ENCODE data around the gene PRSS23.

The PRSS23 gene

DNA sequence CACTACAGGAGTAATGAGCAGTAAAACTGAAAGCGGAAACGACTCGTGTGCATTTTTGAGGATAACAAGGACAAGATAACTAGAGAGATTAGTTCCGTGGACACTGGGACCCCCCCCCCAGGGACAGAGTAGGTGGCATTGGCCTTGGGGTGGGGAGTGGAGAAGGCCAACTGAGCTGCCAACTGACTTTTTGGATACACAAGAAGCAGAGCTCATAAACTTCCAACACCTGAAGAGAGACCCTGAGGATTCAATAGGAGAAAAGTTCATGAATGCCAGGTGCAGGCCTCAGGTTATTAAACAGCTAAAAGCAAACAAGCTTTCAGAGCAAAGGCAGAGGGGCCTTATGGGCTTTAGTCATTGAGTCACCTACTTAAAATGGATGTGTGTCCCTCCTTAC, 17.6 kb upstream of the PRSS23 start:
- TF ChIP-seq, protein P1, sequence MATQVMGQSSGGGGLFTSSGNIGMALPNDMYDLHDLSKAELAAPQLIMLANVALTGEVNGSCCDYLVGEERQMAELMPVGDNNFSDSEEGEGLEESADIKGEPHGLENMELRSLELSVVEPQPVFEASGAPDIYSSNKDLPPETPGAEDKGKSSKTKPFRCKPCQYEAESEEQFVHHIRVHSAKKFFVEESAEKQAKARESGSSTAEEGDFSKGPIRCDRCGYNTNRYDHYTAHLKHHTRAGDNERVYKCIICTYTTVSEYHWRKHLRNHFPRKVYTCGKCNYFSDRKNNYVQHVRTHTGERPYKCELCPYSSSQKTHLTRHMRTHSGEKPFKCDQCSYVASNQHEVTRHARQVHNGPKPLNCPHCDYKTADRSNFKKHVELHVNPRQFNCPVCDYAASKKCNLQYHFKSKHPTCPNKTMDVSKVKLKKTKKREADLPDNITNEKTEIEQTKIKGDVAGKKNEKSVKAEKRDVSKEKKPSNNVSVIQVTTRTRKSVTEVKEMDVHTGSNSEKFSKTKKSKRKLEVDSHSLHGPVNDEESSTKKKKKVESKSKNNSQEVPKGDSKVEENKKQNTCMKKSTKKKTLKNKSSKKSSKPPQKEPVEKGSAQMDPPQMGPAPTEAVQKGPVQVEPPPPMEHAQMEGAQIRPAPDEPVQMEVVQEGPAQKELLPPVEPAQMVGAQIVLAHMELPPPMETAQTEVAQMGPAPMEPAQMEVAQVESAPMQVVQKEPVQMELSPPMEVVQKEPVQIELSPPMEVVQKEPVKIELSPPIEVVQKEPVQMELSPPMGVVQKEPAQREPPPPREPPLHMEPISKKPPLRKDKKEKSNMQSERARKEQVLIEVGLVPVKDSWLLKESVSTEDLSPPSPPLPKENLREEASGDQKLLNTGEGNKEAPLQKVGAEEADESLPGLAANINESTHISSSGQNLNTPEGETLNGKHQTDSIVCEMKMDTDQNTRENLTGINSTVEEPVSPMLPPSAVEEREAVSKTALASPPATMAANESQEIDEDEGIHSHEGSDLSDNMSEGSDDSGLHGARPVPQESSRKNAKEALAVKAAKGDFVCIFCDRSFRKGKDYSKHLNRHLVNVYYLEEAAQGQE (IDR thresholded peaks at IDR 0.05; ENCODE audit: insufficient read depth in 1 of 2, low read depth in 2 of 2, low read length in 2 of 2) = no peak
- TF ChIP-seq FOXP2 (optimal IDR thresholded peaks at IDR 0.05; ENCODE audit: borderline replicate concordance, extremely low read depth, extremely low read length, insufficient read depth) = no peak
- TF ChIP-seq TAF1 (IDR thresholded peaks at IDR 0.05; ENCODE audit: borderline replicate concordance, insufficient read depth, low read length) = no peak
- TF ChIP-seq SIN3A (IDR thresholded peaks at IDR 0.05; ENCODE audit: borderline replicate concordance, insufficient read depth, low read length) = no peak
- TF ChIP-seq POLR2AphosphoS5 (IDR thresholded peaks at IDR 0.05; ENCODE audit: low read depth, low read length) = no peak

DNA sequence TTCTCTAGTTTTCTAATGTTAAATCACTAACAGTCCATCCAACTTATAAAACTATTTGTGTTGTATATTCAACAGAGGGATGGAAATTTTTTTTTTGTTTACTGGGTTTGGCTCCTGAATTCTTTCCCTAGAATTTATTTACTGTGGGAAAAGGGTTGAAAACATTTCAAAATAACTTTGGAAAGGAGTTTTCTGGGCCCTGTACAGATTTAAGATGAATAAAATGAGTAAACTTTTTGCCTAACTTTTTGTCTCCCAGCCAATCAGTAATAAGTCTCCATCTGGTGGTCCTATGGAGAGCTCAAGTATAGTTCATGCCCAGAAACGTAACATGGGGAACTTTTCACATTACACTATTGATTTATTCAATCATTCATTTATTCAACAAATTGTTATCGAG, 16.7 kb upstream of the PRSS23 start:
- no peak for TF ChIP-seq SIN3A (IDR thresholded peaks at IDR 0.05; ENCODE audit: borderline replicate concordance, insufficient read depth, low read length)
- TF ChIP-seq, protein P1 (IDR thresholded peaks at IDR 0.05; ENCODE audit: insufficient read depth in 1 of 2, low read depth in 2 of 2, low read length in 2 of 2) = no peak
- TF ChIP-seq POLR2AphosphoS5 (IDR thresholded peaks at IDR 0.05; ENCODE audit: low read depth, low read length) = no peak

DNA sequence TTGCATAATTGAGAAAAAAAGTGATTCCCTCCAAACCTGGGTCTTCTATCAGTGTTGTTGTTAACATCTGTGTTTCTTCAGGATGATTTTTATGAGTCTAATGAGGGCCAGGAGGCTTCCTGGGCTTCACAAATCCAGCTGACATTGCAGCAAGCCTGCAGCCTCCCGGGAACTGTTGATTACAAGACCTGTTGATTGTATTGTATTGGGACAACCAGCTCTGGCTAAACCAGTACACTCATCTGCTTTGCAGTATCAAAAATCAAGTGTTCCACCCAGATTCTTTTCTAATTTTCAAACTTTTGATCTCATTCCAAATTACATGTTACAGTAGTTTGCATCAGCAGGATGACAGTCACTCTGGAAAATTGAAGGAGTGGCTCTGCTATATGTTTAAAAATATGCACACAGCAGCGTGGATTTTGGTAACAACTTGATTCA, 16.1 kb upstream of the PRSS23 start:
- no peak for TF ChIP-seq TAF1 (IDR thresholded peaks at IDR 0.05; ENCODE audit: borderline replicate concordance, insufficient read depth, low read length)
- TF ChIP-seq SIN3A (IDR thresholded peaks at IDR 0.05; ENCODE audit: borderline replicate concordance, insufficient read depth, low read length) = no peak
- TF ChIP-seq POLR2AphosphoS5 (IDR thresholded peaks at IDR 0.05; ENCODE audit: low read depth, low read length) = no peak
- TF ChIP-seq FOXP2 (optimal IDR thresholded peaks at IDR 0.05; ENCODE audit: borderline replicate concordance, extremely low read depth, extremely low read length, insufficient read depth) = no peak
- TF ChIP-seq, protein P1 (IDR thresholded peaks at IDR 0.05; ENCODE audit: insufficient read depth in 1 of 2, low read depth in 2 of 2, low read length in 2 of 2) = no peak

DNA sequence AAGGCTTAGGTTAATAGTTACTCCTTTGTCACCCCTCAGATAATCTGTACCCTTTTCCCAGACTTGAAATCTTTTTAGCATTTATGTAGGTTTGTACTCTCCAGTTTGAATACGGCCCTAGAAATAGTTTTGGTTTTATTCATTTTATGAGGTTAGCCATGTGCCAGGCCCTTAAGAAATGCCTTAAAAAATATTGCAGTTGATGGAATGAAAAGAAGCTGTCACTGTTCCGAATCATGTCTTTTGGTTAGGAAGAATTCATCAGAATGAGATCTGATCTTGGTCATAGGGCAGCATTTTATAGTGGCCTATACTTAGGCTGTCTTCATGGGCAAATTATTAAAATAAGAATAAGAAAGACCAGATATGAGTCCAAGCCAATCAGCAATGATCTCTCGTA, 14.8 kb upstream of the PRSS23 start:
- TF ChIP-seq FOXP2 (optimal IDR thresholded peaks at IDR 0.05; ENCODE audit: borderline replicate concordance, extremely low read depth, extremely low read length, insufficient read depth) (no peak), POLR2AphosphoS5 (IDR thresholded peaks at IDR 0.05; ENCODE audit: low read depth, low read length) (no peak), SIN3A (IDR thresholded peaks at IDR 0.05; ENCODE audit: borderline replicate concordance, insufficient read depth, low read length) (no peak), TAF1 (IDR thresholded peaks at IDR 0.05; ENCODE audit: borderline replicate concordance, insufficient read depth, low read length) (no peak)
- TF ChIP-seq, protein P1 (IDR thresholded peaks at IDR 0.05; ENCODE audit: insufficient read depth in 1 of 2, low read depth in 2 of 2, low read length in 2 of 2) = no peak

DNA sequence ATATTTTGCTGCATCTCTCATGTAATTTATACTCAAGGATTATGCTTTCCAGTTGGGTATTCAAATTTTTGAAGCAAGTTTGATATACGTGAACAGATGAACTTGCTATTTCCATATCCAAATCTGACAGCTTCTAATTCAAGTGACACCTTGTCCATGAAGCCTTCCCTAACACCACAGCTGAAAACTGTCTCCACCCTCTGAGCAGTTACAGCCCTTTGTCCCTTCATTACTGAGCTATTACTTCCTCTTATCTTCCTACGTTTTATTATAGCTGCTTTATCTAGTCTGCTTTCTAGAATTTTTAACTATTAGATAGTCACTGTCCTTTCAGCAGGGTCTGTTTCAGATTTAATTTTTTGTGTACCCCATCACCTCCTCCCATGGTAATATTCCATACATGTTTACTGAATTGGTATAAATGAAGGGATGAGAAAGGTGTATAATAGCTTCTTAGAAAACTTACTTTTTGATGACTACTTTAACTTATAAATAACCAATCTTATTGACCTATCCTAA, 13.3 kb upstream of the PRSS23 start:
- TF ChIP-seq POLR2AphosphoS5 (IDR thresholded peaks at IDR 0.05; ENCODE audit: low read depth, low read length) (no peak), TAF1 (IDR thresholded peaks at IDR 0.05; ENCODE audit: borderline replicate concordance, insufficient read depth, low read length) (no peak), SIN3A (IDR thresholded peaks at IDR 0.05; ENCODE audit: borderline replicate concordance, insufficient read depth, low read length) (no peak), FOXP2 (optimal IDR thresholded peaks at IDR 0.05; ENCODE audit: borderline replicate concordance, extremely low read depth, extremely low read length, insufficient read depth) (no peak)
- TF ChIP-seq, protein P1 (IDR thresholded peaks at IDR 0.05; ENCODE audit: insufficient read depth in 1 of 2, low read depth in 2 of 2, low read length in 2 of 2) = no peak

Data from PFSK-1 (cell line).